Body of pancreas (tissue), 4 donors: ENCODE data around the gene COL3A1. TPM values are rescaled to one million over a fixed set of nuclear protein-coding genes. Genes with fewer than 3 reads are reported as not detected.

Experiments
- ATAC-seq: fragments of 150-250 bp; one replicate; pipeline ENCODE4 v1.9.1; 2016
- DNase-seq, 4 donors: peaks; one replicate each; pipeline ENCODE4 v3.0.0-alpha.2; 2019
- H3K27ac ChIP-seq, 4 donors: fragments of 200-600 bp; sonication (generic); 1 replicate in 3 of 4; 2 replicates in 1 of 4; pipeline versions ENCODE4 v1.5.1 to v1.6.1; 2016 to 2019; ENCODE audit warnings: mild to moderate bottlenecking in 1 of 4, mixed read lengths in 1 of 4, moderate library complexity in 1 of 4
- H3K27me3 ChIP-seq, 2 donors: fragments of 200-600 bp; sonication (generic); one replicate each; pipeline ENCODE4 v1.6.0; 2016; ENCODE audit warnings: mild to moderate bottlenecking in 1 of 2
- H3K36me3 ChIP-seq, 2 donors: fragments of 200-600 bp; sonication (generic); replicated peaks in 1 of 2; 2 replicates each; pipeline ENCODE4 v1.5.1; 2016; ENCODE audit warnings: low read depth in 2 of 2; ENCODE audit not compliant: insufficient read depth in 1 of 2
- H3K4me1 ChIP-seq: fragments of 200-600 bp; sonication (generic); one replicate; pipeline ENCODE4 v1.6.0; 2016
- H3K4me3 ChIP-seq, 2 donors: fragments of 200-600 bp; sonication (generic); 1 replicate in 1 of 2; 2 replicates in 1 of 2; pipeline ENCODE4 v1.5.1; 2016 to 2019
- H3K9me3 ChIP-seq, 3 donors: fragments of 200-600 bp; sonication (generic); 1 replicate in 2 of 3; 2 replicates in 1 of 3; pipeline ENCODE4 v1.5.1; 2016
- POLR2A ChIP-seq, 3 donors: fragments of 450-650 bp; IDR thresholded peaks; one replicate each; pipeline ENCODE4 v1.6.1; 2016; ENCODE audit warnings: antibody characterized with exemption in 3 of 3, mild to moderate bottlenecking in 2 of 3
- WGBS, 2 donors: methylation state at CpG; one replicate each; pipeline ENCODE4 v1.1.5; 2017; 5-methylcytosine and 5-hydroxymethylcytosine counted together
- intact Hi-C: fragments of 100-400 bp; cut with DNase I; formaldehyde crosslinking; loops from one replicate; pipeline ENCODE4 v1.15.1; 2023
- total RNA-seq, 2 donors: library from RNA; depleted of rRNA; stranded (reverse); fragments of >200 nt; gene quantifications; one replicate each; pipeline ENCODE4 v1.1.0, GENCODE V29; 2016
- TF ChIP-seq, protein P1 (sequence below), 7 experiments: fragments of 450-650 bp in 4 of 7; fragments of 200-600 bp in 3 of 7; sonication (generic) in 3 of 7; IDR thresholded peaks; one replicate each; pipeline ENCODE4 v1.5.1; 2016 to 2019; ENCODE audit warnings: antibody characterized with exemption in 7 of 7

Gene COL3A1
- total RNA-seq, 2 donors from 2014 or later, result 54.7 to 77.5 TPM

GRCh38 chr2:188971432-188971861, 2.7 kb upstream of the COL3A1 start:
- 79 to 87% methylated on average over 1 of the region's 1 CpG for WGBS, 2 donors

DNA sequence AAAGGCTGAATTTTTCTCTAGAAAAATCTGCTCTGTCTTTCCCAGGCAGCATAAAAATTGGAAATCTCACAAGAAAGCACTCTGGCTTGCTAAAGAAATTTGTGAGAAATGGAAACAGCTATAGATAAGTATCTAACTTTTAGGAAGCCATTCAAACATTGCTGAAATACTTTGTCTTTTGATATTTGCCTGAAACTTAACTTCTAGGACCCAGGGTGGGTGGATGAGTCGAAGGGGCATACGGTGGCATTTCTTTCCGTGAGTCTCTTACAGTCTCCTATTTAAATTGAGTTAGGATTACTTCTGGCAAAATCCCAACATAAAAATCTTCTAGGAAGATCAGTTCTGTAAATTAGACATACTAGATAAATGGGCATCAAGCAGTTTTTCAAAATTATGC, 532 bp upstream of the COL3A1 start:
- 79 to 80% methylated on average over 3 of the region's 3 CpGs for WGBS, 2 donors
- Histone ChIP-seq H3K36me3 (no peaks in the 10 kb centered on the region), H3K27me3 (no peaks in the 10 kb centered on the region), H3K4me1 (peaks cover 6% of the 10 kb centered on the region), H3K9me3 (no peaks in the 10 kb centered on the region), H3K27ac (no peak overlapping the region), H3K4me3 (no peak overlapping the region)
- intact Hi-C loops, result no loop called here
- no peak for DNase-seq
- TF ChIP-seq, protein P1, sequence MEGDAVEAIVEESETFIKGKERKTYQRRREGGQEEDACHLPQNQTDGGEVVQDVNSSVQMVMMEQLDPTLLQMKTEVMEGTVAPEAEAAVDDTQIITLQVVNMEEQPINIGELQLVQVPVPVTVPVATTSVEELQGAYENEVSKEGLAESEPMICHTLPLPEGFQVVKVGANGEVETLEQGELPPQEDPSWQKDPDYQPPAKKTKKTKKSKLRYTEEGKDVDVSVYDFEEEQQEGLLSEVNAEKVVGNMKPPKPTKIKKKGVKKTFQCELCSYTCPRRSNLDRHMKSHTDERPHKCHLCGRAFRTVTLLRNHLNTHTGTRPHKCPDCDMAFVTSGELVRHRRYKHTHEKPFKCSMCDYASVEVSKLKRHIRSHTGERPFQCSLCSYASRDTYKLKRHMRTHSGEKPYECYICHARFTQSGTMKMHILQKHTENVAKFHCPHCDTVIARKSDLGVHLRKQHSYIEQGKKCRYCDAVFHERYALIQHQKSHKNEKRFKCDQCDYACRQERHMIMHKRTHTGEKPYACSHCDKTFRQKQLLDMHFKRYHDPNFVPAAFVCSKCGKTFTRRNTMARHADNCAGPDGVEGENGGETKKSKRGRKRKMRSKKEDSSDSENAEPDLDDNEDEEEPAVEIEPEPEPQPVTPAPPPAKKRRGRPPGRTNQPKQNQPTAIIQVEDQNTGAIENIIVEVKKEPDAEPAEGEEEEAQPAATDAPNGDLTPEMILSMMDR (IDR thresholded peaks at IDR 0.05), result no peak
- TF ChIP-seq POLR2A (IDR thresholded peaks at IDR 0.05), result no peak
- no peak for ATAC-seq

More at GRCh38 chr2:188971432-188971861, 2.7 kb upstream of the COL3A1 start:
- ATAC-seq (no peak), DNase-seq (no peak)
- Histone ChIP-seq H3K4me3 (no peak overlapping the region), H3K9me3 (no peaks in the 10 kb centered on the region), H3K36me3 (no peaks in the 10 kb centered on the region), H3K27ac (no peak overlapping the region), H3K27me3 (no peaks in the 10 kb centered on the region), H3K4me1 (no peaks in the 10 kb centered on the region)
- no peak for TF ChIP-seq POLR2A (IDR thresholded peaks at IDR 0.05)
- TF ChIP-seq, protein P1 (IDR thresholded peaks at IDR 0.05), result no peak
- intact Hi-C loops, result no loop called here

DNA sequence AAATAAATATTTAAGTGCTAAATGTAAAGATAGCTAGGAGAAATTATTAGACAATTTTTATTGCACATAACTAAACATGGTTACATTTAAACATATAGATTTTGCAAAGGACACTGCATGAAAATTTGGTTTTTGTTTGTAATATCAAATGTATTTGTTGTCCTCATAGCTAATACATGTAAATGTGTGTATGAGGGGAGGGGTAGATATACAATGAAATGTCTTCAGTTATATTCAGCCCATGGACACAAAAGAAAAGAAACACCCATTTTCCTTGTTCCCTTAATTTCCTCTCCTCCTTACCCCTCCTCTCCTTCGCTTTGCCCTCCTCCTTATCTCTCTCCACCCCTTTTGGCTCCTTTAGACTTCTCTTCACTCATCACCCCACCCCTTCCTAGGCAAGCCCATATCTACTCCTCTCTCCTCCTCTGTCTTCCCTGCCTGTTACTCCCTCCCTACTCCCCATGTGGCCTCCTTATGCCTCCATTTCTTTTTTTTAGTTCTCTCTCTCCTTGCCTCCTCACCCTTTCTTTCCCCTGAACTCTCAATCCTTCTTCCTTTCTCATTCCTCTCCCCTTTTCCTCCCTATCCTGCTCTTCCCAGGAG, 1.4 kb downstream of the COL3A1 start:
- peak overlapping the region in 2 of 4 donors; percentile 2 to 7 for H3K27ac ChIP-seq
- TF ChIP-seq, protein P1 (IDR thresholded peaks at IDR 0.05), result no peak
- TF ChIP-seq POLR2A (IDR thresholded peaks at IDR 0.05), result peak in 2 of 3 donors; percentile 40 to 56
- DNase-seq (peak in 1 of 4 donors; percentile 33), ATAC-seq (peak; percentile 68)
- H3K4me3 ChIP-seq, result no peak overlapping the region
- no peaks in the 10 kb centered on the region for H3K36me3 ChIP-seq
- H3K4me1 ChIP-seq, result peaks cover 6% of the 10 kb centered on the region
- no peaks in the 10 kb centered on the region for H3K9me3 ChIP-seq
- intact Hi-C loops, result no loop called here
- WGBS, 2 donors, result 50 to 67% methylated on average over 1 of the region's 1 CpG
- H3K27me3 ChIP-seq, result no peaks in the 10 kb centered on the region

DNA sequence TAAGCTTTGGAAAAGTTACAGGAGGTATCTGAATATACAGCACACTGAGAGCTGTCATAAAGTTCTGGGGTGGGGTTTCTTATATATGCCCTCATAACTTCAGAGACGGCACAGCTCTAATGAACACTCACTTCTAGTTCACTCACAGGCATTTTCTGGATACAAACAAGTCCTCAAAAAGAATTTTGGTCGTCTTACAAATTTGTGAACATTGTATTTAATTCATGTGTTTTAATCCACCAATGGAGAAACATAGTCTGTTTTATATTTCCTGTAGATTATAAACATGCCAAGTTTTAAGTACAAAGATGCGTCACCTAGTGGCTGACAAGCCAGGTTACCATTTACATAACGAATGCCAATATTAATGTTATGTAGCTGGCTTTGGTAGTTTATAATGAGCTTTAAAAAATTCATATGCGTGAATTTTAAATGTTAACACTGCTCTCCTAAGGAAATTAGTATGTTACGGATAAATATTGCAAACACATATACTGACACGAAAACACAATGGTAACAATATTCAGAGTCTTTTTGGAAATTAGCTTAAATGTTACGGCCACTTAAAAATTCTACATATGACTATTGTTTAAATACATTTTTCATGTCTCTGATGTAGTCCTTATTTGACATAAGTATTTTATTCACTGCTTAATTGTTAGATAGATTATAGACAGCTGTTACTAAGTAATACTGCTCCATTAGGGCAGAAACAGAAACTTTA, 2.5 kb downstream of the COL3A1 start:
- TF ChIP-seq, protein P1 (IDR thresholded peaks at IDR 0.05), result peak in 4 of 7 experiments; percentile 13 to 61 (median 42)
- TF ChIP-seq POLR2A (IDR thresholded peaks at IDR 0.05), result no peak
- ATAC-seq (no peak), DNase-seq (peak in 1 of 4 donors; percentile 15)
- H3K27me3 ChIP-seq, result no peaks in the 10 kb centered on the region
- no peak overlapping the region for H3K4me3 ChIP-seq
- intact Hi-C loops, result no loop called here
- peak overlapping the region in 2 of 4 donors; percentile 2 to 7 for H3K27ac ChIP-seq
- 73 to 80% methylated on average over 8 of the region's 8 CpGs for WGBS, 2 donors
- H3K36me3 ChIP-seq, result no peaks in the 10 kb centered on the region
- H3K9me3 ChIP-seq, result no peaks in the 10 kb centered on the region
- H3K4me1 ChIP-seq, result peaks cover 6% of the 10 kb centered on the region
